WTC11 (cell line): ENCODE data around the gene CUTA.

Source experiments
- CTCF ChIP-seq: fragments of 200-600 bp; IDR thresholded peaks from 2 replicates; pipeline ENCODE4 v1.8.0; 2022; ENCODE audit warnings: antibody characterized with exemption
- STAT6 ChIP-seq: sonication (generic); formaldehyde crosslinking; conservative IDR thresholded peaks from 2 replicates; pipeline ENCODE4 v1.8.1; 2023; ENCODE audit warnings: mild to moderate bottlenecking, low read depth, missing genetic modification reagents, moderate library complexity

DNA sequence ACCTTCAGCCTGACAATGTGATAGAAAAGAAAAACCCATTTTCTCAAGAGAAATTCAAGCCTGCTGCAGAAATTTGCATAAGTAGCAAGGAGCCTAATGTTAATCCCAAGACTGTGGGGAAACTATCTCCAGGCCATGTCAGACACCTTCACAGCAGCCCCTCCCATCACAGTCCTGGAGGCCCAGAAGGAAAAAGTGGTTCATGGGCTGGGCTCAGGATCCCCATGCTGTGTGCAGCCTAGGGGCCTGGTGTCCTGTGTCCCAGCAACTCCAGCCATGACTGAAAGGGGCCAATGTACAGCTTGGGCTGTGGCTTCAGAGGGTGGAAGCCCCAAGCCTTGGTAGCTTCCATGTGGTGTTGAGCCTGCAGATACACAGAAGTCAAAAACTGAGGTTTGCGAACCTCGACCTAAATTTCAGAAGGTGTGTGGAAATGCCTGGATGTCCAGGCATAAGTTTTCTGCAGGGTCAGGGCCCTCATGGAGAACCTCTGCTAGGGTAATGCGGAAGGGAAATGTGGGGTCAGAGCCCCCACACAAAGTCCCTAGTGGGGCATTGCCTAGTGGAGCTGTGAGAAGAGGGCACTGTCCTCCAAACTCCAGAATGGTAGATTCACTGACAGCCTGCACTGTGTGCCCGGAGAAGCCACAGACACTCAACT, 48.3 kb upstream of the CUTA start:
- TF ChIP-seq STAT6, result no peak
- TF ChIP-seq CTCF, result no peak
